T-helper 2 cell treated with Interferon-gamma antibody and Interleukin-4, amounts not matched to agents 5 μg/mL and 100 μg/mL, for 36 hours (primary cell): ENCODE data around the gene CYREN.

Experiments used
- DNase-seq: peaks from one replicate; pipeline ENCODE4 v3.0.0; 2021; ENCODE audit warnings: low spot score
- H3K27ac Mint-ChIP-seq: one replicate; pipeline ENCODE4 v1.8.0; 2021; ENCODE audit warnings: mild to moderate bottlenecking, mixed read lengths
- H3K27me3 Mint-ChIP-seq: one replicate; pipeline ENCODE4 v1.8.0; 2021; ENCODE audit warnings: low read depth, mixed read lengths
- H3K36me3 Mint-ChIP-seq: one replicate; pipeline ENCODE4 v1.8.0; 2021; ENCODE audit warnings: low read depth, mixed read lengths
- H3K4me1 Mint-ChIP-seq: one replicate; pipeline ENCODE4 v1.8.0; 2021; ENCODE audit warnings: low read depth, mixed read lengths
- H3K4me3 Mint-ChIP-seq: one replicate; pipeline ENCODE4 v1.8.0; 2022; ENCODE audit warnings: mild to moderate bottlenecking, moderate library complexity, mixed read lengths
- H3K9me3 Mint-ChIP-seq: one replicate; pipeline ENCODE4 v1.8.0; 2021; ENCODE audit warnings: mixed read lengths

The CYREN gene

DNA sequence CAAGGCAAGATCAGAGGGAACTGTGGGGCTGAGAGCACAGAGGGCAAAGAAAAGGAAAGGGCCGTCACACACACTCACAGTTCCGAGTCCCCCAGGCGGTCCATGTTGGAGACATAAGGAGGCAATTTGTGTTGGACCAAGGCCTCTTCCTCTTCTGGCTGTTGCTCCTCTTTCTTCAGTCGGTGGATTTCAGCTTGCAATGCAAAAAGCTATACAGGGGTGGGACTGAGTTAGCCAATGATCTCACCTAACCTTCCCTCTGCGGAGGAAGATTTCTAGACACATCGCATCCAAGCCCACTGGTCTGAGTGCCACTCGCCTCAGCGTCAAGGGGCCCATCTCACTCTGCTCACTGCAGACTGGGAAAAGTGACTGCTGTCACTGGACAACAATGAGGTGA is 35.3 kb upstream of the CYREN start:
- no peak for DNase-seq
- Mint-ChIP-seq H3K9me3 (no peaks in the 10 kb centered on the region), H3K4me1 (peaks cover 36% of the 10 kb centered on the region), H3K36me3 (peaks cover 33% of the 10 kb centered on the region), H3K27ac (no peak overlapping the region), H3K27me3 (no peaks in the 10 kb centered on the region), H3K4me3 (no peak overlapping the region)

GRCh38 chr7:135204876-135205275 is 34.4 kb upstream of the CYREN start:
- Mint-ChIP-seq H3K4me1 (peaks cover 29% of the 10 kb centered on the region), H3K27ac (no peak overlapping the region), H3K27me3 (no peaks in the 10 kb centered on the region), H3K36me3 (peaks cover 38% of the 10 kb centered on the region), H3K9me3 (no peaks in the 10 kb centered on the region), H3K4me3 (no peak overlapping the region)
- DNase-seq, result no peak

- H3K27me3 Mint-ChIP-seq, result no peaks in the 10 kb centered on the region
- H3K4me3 Mint-ChIP-seq, result no peak overlapping the region
- H3K9me3 Mint-ChIP-seq, result no peaks in the 10 kb centered on the region
- no peak overlapping the region for H3K27ac Mint-ChIP-seq
- H3K36me3 Mint-ChIP-seq, result peaks cover 38% of the 10 kb centered on the region
- no peak for DNase-seq
- peaks cover 29% of the 10 kb centered on the region for H3K4me1 Mint-ChIP-seq
Measured at GRCh38 chr7:135204341-135204749, 33.8 kb upstream of the CYREN start.

GRCh38 chr7:135201350-135201749 is 30.8 kb upstream of the CYREN start:
- Mint-ChIP-seq H3K27me3 (no peaks in the 10 kb centered on the region), H3K9me3 (no peaks in the 10 kb centered on the region), H3K4me1 (peaks cover 11% of the 10 kb centered on the region), H3K36me3 (peaks cover 42% of the 10 kb centered on the region), H3K4me3 (no peak overlapping the region), H3K27ac (no peak overlapping the region)
- no peak for DNase-seq

- H3K27me3 Mint-ChIP-seq, result no peaks in the 10 kb centered on the region
- H3K27ac Mint-ChIP-seq, result no peak overlapping the region
- H3K9me3 Mint-ChIP-seq, result no peaks in the 10 kb centered on the region
- peaks cover 38% of the 10 kb centered on the region for H3K36me3 Mint-ChIP-seq
- no peak for DNase-seq
- peaks cover 10% of the 10 kb centered on the region for H3K4me1 Mint-ChIP-seq
- H3K4me3 Mint-ChIP-seq, result no peak overlapping the region
Measured at GRCh38 chr7:135200821-135201331, 30.4 kb upstream of the CYREN start.

GRCh38 chr7:135199439-135199838 is 28.9 kb upstream of the CYREN start:
- H3K36me3 Mint-ChIP-seq, result peaks cover 36% of the 10 kb centered on the region

GRCh38 chr7:135197906-135198655 is 27.6 kb upstream of the CYREN start:
- peaks cover 37% of the 10 kb centered on the region for H3K36me3 Mint-ChIP-seq
- no peaks in the 10 kb centered on the region for H3K9me3 Mint-ChIP-seq
- H3K4me3 Mint-ChIP-seq, result no peak overlapping the region
- no peak for DNase-seq
- H3K4me1 Mint-ChIP-seq, result peaks cover 4% of the 10 kb centered on the region
- no peaks in the 10 kb centered on the region for H3K27me3 Mint-ChIP-seq
- no peak overlapping the region for H3K27ac Mint-ChIP-seq

More at GRCh38 chr7:135199439-135199838, 28.9 kb upstream of the CYREN start:
- H3K27ac Mint-ChIP-seq, result no peak overlapping the region
- H3K9me3 Mint-ChIP-seq, result no peaks in the 10 kb centered on the region
- H3K4me1 Mint-ChIP-seq, result peaks cover 10% of the 10 kb centered on the region
- no peak for DNase-seq
- no peaks in the 10 kb centered on the region for H3K27me3 Mint-ChIP-seq
- H3K4me3 Mint-ChIP-seq, result no peak overlapping the region

GRCh38 chr7:135197343-135197742 is 26.8 kb upstream of the CYREN start:
- Mint-ChIP-seq H3K36me3 (peaks cover 40% of the 10 kb centered on the region), H3K9me3 (no peaks in the 10 kb centered on the region), H3K4me3 (no peak overlapping the region), H3K27me3 (no peaks in the 10 kb centered on the region), H3K27ac (no peak overlapping the region), H3K4me1 (peaks cover 1% of the 10 kb centered on the region)
- DNase-seq, result no peak

- Mint-ChIP-seq H3K27ac (no peak overlapping the region), H3K4me1 (no peaks in the 10 kb centered on the region), H3K4me3 (no peak overlapping the region), H3K9me3 (no peaks in the 10 kb centered on the region), H3K36me3 (peaks cover 39% of the 10 kb centered on the region), H3K27me3 (no peaks in the 10 kb centered on the region)
- DNase-seq, result no peak
Measured at GRCh38 chr7:135195968-135196629, 25.6 kb upstream of the CYREN start.

DNA sequence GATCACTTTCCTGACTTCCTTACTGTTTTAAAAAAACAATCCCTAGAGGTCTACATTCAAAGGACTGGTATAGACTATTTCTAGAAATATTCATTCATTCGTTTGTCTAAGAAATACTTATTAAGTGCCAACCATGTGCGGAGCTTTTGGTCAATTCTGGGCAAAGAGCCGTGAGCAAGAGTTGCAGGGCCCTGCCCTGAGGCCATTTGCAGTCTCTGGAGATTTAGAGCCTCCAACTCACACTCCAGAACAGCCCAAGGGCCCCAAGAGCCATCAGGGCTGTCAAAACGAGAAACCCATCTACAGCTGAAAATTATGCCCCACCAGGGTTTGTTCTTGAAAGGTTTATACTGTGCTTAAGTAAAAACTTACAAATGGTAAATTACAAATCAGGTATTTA is 24.6 kb upstream of the CYREN start:
- H3K4me3 Mint-ChIP-seq, result no peak overlapping the region
- no peaks in the 10 kb centered on the region for H3K27me3 Mint-ChIP-seq
- H3K27ac Mint-ChIP-seq, result no peak overlapping the region
- DNase-seq, result no peak
- H3K36me3 Mint-ChIP-seq, result peaks cover 39% of the 10 kb centered on the region
- no peaks in the 10 kb centered on the region for H3K9me3 Mint-ChIP-seq
- H3K4me1 Mint-ChIP-seq, result no peaks in the 10 kb centered on the region

DNA sequence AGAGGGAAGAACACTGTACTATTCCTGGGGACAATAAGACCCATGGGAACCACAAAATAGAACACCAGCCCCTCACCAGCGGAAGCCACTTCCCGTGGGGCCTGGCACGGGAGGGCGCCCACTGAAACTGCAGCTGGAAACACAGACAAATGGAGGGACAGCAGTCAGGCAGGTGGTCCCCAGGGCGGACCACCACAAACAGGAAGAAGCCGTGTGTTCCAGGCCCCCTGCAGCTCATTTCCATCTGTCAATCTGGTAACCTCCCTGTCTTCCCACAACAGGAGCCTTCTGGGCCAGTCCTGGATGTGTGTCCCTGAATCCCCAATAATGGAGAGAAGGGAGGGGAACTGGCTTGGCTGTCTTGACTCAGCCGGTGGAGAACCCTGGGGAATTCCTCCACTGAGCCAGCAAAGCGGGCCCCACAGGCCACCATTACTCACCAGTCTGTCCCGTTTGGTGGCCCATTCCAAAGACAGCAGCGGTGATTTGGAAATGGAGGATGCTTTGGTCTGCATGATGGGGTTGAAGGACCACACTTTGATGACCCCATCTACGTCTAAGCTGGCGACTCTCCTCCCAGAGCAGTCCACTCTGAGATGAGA is 24.1 kb upstream of the CYREN start:
- Mint-ChIP-seq H3K4me3 (no peak overlapping the region), H3K9me3 (no peaks in the 10 kb centered on the region), H3K36me3 (peaks cover 39% of the 10 kb centered on the region), H3K27me3 (no peaks in the 10 kb centered on the region), H3K4me1 (no peaks in the 10 kb centered on the region), H3K27ac (no peak overlapping the region)
- no peak for DNase-seq

DNA sequence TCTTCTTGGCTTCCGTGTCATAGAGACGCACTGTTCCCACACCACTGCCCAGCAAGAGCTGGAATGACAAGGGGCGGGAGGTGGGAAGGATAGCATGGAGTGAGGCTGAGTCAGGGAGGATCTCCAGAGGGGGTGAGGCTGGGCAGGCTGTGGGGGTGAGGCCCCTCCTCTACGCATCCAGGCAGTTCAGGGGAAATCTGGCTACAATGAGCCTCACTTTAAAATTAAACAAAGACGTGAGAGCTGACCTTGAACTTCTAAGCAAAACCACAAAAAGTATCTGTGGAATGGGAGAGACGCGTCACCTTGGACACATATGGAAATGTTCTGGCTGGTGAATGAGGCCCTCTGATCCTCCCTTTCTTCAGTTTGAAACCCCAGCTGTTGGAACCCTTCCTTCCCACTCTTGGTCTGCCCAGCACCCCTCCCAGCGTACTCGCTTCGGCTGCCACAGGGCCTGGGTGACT is 23.1 kb upstream of the CYREN start:
- H3K27ac Mint-ChIP-seq, result no peak overlapping the region
- H3K36me3 Mint-ChIP-seq, result peaks cover 41% of the 10 kb centered on the region
- H3K9me3 Mint-ChIP-seq, result no peaks in the 10 kb centered on the region

DNA sequence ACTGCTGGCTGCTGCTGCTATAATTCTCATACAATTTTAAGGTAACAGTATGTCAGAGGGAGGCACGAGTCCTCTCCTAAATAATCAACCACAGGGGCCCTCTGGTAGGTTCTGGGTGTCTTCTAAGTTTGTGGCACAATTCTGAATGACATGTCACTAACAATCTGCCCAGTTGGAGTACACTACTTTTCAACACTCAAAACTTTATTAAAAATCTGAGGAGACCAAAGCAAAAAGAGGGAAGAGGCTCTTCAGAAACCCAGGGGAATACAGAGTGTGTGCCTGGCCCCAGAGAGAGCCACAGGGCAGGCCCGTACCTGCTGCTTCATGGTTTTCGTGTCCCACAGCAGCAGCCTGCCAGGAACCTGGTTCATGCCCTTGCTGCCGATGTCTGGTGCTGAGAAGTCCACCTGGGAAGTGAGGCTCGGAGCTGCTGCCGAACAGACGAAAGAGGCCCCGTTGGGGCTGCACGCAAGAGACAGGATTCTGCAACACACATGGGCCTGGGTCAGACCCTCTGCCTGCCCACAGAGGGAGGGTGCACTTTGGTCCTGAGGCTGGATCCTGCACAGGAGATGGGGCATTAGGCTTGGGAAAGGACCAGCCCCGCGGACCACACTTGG is 22.5 kb upstream of the CYREN start:
- Mint-ChIP-seq H3K27me3 (no peaks in the 10 kb centered on the region), H3K36me3 (peaks cover 39% of the 10 kb centered on the region), H3K27ac (no peak overlapping the region), H3K4me1 (no peaks in the 10 kb centered on the region), H3K4me3 (no peak overlapping the region), H3K9me3 (no peaks in the 10 kb centered on the region)
- no peak for DNase-seq

More for the DNA sequence above, 23.1 kb upstream of the CYREN start:
- H3K4me3 Mint-ChIP-seq, result no peak overlapping the region
- no peak for DNase-seq
- H3K4me1 Mint-ChIP-seq, result no peaks in the 10 kb centered on the region
- H3K27me3 Mint-ChIP-seq, result no peaks in the 10 kb centered on the region

DNA sequence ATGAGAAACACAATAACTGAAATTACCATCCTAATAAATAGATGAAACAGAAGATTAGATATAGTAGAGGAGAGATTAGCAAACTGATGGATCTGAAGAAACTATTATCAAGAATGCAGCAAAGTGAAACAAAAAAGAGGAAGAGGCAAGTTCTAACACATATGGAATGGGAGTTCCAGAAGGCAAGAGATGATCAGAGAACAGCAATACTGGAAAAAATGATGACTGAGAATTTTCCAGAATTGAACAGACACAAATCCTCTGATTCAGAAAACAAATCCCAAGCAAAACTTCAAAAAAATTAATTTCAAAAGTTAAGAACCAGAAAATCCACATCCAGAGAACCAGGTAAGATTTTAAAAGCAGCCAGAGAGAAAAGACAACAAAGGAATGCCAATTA is 20.2 kb upstream of the CYREN start:
- Mint-ChIP-seq H3K27ac (no peak overlapping the region), H3K4me1 (no peaks in the 10 kb centered on the region), H3K27me3 (no peaks in the 10 kb centered on the region), H3K36me3 (peaks cover 41% of the 10 kb centered on the region), H3K4me3 (no peak overlapping the region), H3K9me3 (no peaks in the 10 kb centered on the region)
- no peak for DNase-seq
